Iris pigment epithelial cell (primary cell): Measurements from ENCODE around the gene SMIM29.
"Not testable (repeated sequence)": the region's sequence is repeated elsewhere in the genome, so short reads cannot be mapped to it uniquely, and the experiment has no call there.

Source experiments
- DNase-seq: peaks from one replicate; pipeline ENCODE4 v3.0.0-alpha.2; 2011; ENCODE audit warnings: low read depth

Gene SMIM29

DNA sequence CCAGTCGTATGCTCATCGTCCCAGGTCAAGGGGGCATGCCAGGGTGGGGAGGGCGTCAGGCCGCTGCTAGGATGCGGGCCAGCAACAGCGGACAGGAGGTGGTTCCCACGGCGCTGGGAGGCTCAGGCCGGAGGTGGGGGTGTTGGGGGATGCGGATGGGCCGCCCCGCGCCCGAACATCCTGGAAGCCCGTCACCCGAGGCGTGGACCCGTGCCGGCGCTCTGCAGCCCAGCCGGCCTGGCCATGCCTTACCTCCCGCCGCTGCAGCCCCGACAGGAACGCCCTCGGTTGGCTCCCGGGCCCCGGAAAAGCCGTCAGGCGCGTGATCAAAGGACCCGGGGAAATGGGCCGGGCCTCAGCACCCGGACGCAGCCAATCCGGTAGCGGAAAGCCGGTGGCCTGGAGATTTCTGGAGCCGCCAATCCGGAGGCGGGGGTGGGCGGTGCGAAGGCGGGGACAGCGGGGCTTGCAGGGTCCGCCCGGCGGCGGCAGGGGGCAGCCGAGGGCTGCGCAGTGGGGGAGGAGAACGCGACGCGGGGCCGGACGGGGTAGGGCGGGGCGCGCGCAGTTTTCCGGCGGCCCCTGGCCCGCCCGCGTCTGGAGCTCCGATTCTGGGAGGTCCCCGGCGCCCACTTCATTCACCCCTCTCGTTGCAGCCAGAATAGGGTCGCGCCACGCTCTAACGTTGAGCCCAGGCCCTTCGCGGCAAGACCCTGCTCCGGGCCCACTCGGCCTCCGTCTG lies at the start of gene SMIM29:
TSS of gene SMIM29 (minus strand) at position 280 of the 742 bp plus-strand sequence. CDS start 1,215 bp downstream, outside the sequence.
- DNase-seq = peak; percentile 94

DNA sequence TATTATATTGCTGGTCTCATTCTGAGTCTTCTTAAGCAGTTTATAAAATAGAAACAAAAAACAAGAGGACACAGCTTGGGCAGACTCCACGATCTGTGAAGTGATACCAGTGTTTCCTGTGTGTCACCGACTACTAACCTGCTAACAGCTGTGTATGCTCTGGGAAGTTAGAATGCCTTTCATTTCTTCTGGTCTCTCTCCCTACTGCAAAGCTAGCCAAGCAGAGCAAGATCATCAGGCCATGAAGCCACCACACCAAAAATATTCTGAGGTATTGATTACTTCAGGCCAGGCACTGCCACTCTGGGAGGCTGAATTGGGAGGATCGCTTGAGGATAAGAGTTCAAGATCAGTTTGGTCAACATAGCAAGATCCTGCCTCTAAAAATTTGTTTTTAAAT lies 46.9 kb upstream of the SMIM29 start:
- no peak for DNase-seq

DNA sequence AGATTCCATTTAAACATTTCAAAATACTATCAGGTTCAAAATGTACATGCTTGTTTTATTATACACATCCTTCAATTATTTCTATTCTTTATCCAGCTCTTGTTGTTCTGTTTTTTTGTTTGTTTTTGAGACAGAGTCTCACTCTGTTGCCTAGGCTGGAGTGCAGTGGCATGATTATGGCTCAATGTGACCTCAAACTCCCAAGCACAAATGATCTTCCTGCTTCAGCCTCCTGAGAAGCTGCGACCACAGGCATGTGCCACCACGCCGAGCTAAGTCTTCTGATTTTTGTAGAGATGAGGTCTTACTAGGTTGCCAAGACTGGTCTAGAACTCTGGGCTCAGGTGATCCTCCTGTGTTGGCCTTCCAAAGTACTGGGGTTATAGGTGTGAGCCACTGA lies 44.1 kb upstream of the SMIM29 start:
- DNase-seq = no peak

DNA sequence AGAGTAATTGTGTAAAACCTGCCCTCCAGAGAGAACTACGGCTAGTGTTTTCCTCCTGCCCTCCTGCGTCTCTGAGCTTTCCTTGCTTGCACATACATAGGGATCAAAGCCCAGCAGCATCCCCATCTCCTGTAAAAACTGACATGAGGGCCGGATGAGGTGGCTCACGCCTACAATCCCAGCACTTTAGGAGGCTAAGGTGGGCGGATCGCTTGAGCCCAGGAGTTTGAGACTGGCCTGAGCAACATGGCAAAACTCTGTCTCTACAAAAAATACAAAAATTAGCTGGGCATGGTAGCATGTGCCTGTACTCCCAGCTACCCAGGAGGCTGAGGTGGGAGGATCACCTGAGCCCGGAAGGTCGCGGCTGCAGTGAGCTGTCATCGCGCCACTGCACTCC lies 40.3 kb upstream of the SMIM29 start:
- no peak for DNase-seq

DNA sequence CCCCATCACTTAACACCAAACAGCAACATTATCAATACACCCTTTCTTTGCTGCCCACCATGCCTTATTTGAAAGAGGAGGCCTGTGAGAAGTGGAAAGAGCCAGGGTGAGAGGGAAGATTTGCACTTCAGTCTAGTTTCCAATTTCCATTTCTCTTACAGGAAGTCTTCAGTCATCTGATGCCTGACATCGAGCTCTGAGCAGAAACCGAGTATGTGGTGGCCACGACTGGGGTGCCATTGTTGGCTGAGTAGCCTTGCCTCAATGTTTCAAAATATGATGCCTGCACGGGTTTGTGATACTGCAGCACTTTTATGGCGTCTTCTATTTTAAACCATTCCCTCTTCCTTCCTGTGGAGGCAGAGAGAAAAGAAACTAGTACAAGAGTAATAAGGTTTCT lies 39.8 kb upstream of the SMIM29 start:
- DNase-seq = no peak

DNA sequence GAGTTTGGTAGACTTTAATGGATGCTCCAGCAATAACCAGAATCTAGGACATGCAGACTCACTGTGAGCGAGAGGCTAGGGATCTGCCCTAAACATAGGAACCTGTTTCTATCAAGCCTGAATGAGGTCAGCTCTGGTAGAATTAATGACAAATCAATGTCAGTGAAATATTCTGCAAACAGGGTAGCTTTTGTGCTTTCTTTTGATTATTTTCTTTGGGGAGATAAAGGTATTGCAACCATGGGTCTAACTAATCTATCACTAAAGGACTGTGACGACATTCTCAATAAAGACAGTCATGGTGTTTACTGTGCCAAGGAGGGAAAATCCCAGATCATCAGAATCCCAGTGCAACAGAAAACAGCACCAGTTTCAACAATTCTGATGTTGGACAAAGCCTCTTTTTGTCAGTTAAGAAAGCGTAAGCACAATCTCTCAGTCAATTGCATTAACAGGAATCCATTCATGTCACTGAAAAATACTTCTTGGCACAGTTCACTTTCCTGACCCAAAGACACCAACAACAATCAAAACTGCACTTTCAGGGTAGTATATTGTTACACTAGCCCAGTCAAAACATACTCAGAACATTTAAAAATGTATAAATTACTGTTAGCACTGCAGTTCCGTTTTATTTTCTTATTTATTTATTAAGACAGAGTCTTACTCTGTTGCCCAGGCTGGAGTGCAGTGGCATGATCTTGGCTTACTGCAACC lies 36.8 kb upstream of the SMIM29 start:
- DNase-seq = no peak

DNA sequence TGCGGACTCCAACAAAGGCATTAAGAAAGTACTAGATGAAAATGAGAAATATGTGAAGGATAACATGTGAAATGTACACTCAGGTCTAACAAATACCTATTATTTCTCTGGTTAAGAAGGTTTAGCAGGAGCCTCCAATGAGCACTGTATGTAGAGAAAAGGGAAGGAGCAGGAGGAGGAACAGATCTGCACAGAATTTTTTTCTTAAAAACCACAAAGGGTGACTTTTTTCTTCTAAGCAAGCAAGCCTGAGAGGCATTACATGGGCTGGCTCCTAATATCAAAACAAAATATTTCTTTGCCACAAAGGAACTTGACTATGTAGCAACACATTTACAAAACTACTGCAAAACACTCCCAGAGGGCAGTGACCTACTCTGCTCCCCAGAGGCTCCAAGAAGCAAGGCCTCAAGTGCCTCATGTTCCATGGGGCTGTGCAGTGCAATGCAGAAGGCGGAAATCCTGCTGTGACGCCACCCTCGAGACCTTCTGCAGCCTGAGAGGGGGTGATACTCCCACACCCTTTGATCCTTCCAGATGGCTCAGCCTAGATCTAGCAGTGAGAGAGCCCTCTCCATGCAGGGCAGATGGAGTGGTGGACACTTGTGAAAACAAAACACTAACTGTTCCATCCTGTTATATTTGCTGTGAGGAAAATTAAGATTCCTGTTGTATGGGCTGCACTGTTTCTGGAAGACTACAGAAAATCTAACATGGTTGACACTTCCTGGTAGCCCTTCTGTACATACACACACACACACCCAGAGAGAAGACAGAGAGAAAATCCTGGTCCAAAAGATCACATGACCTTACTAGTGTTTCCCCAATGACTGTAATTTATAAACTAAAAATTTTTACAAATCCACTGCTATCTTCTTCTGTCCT lies 36.0 kb upstream of the SMIM29 start:
- DNase-seq = peak; percentile 89

DNA sequence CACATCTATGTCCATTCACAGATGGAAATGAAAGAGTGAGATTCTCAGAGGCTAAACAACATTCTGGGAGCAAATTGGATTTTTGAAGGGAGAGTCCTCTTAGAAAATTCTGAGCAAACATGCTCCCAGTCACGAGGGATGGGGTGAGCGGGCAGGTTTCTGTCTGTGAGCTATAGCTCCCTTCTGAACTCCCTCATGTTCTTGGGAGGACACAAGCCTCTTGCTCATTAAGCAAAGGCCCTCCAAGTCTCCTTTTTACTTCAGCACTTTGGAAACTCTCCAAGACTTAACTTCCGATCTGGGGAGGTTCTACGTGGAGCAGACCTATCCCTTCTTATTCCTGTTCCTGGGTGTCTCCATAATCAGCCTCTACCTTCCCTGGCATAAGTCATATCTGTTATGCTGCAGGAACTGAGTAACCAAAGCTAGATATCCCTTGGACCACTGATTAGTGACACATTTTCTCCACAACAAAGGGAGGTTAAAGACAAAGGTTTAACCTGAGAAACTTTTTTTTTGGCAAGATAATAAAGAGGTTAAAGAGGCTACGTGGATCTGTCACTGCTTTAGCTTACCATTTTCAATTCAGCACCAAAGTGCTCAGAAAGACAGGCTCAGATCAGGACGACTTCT lies 33.0 kb upstream of the SMIM29 start:
- no peak for DNase-seq

DNA sequence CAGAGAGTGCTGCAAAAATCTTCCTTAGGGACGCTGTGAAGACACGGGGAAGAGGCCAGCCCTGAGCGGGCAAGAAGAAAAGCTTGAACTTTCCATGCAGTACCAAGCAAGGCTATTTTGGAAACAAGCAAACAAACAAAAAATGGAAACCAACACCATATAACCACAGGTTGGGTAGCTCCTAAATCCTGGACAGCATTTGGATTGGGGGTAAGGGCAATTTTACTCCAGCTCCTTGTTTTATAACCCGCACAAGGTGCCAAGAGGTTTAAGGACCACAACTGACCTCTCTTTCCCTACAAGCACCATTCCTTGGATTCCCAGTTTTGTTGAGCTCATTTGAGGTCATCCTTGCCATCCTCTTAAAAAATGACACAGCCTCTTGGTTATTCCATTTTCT lies 31.4 kb upstream of the SMIM29 start:
- DNase-seq = no peak

DNA sequence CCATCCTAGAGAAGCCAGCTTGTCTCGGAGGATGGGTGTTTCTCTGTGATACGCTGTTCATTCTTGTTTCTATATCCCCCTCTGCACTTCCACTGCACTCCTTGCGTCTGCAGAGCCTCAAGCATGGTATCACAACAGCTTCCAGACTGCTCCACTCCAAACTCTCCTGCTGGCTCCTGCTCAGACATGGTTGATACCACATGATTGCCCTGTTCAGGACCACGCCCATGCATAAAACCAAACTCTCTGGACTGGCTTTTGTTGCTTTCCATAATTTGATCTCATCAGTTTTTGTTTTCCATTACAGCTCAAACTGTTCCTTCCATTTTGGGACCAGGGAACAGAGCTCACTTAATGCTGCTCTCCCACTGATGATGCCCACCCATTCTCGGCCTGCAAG lies 30.0 kb upstream of the SMIM29 start:
- no peak for DNase-seq

DNA sequence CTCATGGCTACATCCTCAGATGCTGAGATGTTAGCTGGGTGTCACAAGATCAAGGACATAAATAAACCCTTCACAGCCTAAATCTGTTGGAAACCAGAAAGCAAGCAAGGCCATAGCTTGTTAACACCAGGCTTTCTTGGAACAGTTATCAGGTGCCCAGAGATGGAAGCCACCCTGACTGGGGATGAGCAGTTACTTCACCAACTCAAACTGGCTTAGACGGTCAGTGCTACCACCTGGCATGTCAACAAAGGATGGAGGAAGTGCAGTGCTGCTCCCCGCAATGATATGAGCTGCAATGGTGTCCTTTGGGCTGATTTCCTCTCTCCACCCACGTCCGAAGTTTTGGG lies 28.9 kb upstream of the SMIM29 start:
- no peak for DNase-seq

DNA sequence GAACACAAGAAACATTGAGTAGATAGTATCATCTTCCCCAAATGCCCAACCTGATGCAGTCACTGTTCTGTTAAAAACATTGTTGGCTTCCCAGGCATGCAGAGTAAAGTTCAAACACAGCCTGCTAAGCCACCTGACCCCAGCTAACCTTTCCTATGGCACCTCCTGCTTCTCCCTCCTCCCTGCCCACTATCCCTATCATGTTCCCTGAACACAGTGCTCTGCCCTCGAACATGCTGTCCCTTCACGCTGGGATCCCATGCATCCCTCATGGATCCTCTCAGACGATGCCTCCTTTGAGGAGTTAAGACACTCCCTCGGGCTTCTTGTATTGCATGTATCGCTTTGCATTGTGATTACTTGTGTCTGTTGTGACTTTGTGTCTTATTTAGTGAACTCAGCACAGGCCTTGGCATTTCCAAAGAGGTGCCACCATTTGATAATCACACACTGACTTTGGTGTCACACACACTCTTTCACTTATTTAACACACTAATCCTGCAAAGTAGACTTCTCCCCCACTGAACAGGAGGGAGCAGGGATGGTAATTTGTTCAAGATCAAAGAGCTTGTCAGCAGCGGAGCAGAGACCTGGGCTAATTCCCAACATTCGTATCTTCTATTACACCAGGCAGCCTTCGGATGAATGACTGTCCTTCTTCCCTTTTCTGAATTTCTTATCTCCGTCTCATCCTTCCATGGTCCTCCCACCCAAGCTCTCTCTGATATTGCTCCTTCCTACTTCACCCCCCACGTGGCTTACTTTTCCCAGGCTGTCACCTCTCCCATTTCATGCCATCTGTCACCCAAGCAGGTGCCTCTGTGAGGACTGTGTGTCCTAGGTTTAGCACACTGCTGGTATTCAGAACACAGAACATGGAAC lies 28.3 kb upstream of the SMIM29 start:
- no peak for DNase-seq

DNA sequence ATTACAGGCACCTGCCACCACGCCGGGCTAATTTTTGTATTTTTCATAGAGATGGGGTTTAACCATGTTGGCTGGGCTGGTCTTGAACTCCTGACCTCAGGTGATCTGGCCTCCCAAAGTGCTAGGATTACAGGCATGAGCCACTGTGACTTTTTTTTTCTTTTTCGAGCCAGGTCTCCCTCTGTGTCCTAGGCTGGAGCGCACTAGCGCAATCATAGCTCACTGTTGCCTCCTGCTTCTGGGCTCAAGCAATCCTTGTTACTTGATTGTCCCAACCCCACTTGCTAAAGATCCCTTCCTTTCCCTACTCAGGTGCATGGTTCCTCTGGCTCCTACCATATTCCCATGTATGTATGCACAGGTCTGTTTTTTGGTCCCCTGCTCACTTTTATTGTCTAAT lies 27.4 kb upstream of the SMIM29 start:
- no peak for DNase-seq

DNA sequence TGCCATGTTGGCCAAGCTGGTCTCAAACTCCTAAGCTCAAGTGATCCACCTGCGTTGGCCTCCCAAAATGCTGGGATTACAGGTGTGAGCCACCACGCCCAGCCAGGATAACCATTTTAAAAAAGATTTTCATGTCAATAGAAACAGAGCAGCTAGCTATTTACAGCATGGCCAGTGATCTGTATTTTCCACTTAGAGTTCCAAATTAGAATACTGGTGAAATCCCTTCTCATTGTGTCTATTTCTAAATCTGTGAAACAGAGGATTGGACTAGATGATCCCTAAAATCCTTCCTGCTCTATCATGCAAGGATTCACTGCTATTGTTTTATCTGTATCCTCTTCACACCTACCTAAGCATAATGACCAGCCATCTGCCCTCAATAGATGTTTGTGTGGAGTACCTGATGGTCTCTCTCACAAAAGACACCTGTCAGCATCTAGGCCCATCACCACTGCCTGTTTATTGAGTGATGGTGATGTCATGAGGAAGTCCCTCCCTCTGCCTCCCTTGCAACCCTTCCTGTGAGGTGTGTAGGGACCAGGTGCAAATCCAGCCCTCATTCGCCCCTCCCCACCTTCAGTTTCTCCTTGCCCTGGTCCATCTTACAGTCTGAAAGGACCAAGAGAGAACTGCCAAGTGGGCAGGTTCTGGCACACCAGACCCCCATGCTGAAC lies 26.5 kb upstream of the SMIM29 start:
- DNase-seq = no peak

DNA sequence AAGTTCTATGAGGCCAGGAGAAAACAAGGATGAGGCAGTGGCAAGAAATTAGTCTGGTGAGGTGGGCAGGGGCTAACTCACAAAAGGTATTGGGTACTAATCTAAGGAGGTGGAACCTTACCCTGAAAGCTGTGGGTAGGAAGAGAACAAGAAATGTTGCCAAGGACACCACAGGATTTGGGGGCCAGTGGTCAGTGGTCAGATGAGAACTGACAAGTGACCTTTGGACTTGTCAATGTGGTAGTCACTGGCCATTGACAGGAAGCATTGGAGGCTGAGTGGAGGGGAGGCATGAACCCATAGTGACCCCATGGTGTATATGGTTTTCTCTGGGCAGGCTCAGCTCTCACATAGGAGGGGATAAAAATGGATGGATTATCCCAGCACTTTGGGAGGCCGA lies 25.3 kb upstream of the SMIM29 start:
- DNase-seq = no peak

DNA sequence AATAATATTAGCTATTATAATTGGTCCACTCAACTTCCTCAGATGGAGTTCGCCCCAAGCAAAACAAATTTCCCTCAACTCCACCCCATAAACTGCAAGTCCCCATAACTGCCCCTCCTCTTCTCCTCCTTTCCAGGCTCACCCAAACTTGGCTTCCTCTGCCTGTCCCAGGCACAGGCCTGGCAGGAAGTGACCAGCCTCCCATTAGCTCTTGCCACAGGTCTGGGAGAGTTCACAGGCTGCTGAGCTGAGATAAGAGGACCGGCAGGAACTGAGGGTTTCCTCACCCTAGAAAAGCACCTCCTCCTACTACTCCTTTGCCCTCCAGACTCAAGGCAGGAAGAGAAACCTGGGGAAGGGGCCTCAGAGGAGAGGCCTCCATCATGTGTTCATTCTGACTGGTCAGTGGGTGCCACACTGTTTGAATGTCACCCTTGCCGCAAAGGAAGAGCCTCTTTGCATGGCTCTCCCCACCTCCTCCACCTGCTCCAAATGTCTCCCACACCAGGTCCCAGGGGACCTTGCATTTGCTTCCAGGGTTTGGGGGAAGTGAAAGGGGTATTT lies 24.5 kb upstream of the SMIM29 start:
- DNase-seq = peak; percentile 68

DNA sequence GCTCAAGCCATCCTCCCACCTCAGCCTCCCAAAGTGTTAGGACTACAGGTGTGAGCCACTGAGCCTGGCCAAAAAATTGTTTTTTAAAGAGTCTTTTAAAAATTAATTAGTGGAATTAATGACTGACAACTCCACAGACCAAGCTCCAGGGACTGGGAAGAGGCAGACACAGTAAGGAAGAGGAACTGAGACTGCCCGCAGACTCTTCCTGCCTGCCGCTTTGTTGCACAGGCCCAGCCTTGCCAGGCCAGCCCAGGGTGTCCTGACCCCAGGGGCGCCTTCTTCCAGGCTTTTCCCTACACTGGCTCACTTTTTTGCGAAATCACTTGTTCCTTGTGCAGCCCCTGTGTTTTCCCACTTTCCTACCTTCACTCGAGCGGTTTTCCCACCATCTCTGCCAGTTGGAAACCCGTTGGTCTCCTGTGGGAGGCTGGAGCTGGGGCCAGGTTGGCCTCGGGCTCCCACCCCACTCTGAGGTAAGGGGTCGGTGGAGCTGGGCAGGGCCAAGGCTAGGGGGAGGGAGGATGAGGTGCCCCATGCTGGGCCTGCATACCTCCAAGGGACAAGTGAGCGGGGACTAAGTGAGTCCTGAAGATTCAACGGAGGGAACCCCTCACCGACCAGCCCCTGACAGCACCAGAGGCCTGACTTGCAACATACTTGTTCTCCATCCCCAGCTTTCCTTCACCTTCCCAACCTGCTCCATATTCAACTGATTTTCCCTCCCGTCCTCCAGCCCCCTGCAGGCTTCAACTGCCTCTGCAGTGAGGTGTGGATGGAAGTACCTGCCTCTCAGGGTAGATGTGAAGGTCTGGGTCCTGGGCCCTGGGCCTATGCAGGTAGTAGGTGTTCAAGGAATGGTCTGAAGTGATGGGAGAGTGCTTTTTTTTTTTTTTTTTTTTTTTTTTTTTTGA lies 23.5 kb upstream of the SMIM29 start:
- DNase-seq = no peak

DNA sequence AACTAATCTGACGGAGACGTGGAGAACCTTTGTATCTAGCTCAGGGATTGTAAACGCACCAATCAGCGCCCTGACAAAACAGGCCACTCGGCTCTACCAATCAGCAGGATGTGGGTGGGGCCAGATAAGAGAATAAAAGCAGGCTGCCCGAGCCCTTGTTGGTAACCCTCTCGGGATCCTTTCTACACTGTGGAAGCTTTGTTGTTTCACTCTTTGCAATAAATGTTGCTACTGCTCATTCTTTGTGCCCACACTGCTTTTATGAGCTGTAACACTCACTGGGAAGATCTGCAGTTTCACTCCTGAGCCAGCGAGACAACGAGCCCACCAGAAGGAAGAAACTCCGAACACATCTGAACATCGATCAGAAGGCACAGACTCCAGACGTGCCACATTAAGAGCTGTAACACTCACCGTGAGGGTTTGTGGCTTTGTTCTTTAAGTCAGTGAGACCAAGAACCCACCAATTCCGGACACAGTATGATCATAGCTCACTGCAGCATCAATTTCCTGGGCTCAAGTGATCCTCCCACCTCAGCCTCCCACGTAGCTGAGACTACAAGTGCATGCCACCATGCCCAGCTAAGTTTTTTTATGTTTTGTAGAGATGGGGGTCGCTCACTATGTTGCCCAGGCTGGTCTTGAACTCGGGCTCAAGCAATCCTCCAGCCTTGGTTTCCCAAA lies 21.0 kb upstream of the SMIM29 start:
- DNase-seq = not testable (repeated sequence)

DNA sequence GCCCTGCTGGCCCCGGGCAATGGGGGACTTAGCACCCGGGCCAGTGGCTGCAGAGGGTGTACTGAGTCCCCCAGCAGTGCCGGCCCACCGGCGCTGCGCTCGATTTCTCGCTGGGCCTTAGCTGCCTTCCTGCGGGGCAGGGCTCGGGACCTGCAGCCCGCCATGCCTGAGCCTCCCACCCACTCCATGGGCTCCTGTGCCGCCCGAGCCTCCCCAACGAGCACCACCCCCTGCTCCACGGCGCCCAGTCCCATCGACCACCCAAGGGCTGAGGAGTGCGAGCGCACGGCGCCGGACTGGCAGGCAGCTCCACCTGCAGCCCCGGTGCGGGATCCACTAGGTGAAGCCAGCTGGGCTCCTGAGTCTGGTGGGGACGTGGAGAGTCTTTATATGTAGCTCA lies 20.3 kb upstream of the SMIM29 start:
- DNase-seq = not testable (repeated sequence)
